Measurements from ENCODE around the gene KRT20. TPM values are rescaled to one million over a fixed set of nuclear protein-coding genes. Genes with fewer than 3 reads are reported as not detected.

The KRT20 gene
- total and polyA plus RNA-seq, 2 of the 13 experiments (the other 11 are each of a cell fraction or from before 2014, with no cell fraction given), result 0.13 to 0.20 TPM

GRCh38 chr17:40909351-40909750 is 24.3 kb upstream of the KRT20 start (continued):
- TF ChIP-seq, protein P1, sequence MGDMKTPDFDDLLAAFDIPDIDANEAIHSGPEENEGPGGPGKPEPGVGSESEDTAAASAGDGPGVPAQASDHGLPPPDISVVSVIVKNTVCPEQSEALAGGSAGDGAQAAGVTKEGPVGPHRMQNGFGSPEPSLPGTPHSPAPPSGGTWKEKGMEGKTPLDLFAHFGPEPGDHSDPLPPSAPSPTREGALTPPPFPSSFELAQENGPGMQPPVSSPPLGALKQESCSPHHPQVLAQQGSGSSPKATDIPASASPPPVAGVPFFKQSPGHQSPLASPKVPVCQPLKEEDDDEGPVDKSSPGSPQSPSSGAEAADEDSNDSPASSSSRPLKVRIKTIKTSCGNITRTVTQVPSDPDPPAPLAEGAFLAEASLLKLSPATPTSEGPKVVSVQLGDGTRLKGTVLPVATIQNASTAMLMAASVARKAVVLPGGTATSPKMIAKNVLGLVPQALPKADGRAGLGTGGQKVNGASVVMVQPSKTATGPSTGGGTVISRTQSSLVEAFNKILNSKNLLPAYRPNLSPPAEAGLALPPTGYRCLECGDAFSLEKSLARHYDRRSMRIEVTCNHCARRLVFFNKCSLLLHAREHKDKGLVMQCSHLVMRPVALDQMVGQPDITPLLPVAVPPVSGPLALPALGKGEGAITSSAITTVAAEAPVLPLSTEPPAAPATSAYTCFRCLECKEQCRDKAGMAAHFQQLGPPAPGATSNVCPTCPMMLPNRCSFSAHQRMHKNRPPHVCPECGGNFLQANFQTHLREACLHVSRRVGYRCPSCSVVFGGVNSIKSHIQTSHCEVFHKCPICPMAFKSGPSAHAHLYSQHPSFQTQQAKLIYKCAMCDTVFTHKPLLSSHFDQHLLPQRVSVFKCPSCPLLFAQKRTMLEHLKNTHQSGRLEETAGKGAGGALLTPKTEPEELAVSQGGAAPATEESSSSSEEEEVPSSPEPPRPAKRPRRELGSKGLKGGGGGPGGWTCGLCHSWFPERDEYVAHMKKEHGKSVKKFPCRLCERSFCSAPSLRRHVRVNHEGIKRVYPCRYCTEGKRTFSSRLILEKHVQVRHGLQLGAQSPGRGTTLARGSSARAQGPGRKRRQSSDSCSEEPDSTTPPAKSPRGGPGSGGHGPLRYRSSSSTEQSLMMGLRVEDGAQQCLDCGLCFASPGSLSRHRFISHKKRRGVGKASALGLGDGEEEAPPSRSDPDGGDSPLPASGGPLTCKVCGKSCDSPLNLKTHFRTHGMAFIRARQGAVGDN (CRISPR knock-in tag; IDR thresholded peaks at IDR 0.05), result no peak
- peak; percentile 53; the same call in 1 of the 2 replicates for TF ChIP-seq SALL1 (CRISPR knock-in tag; IDR thresholded peaks at IDR 0.05)
- TF ChIP-seq, protein P2, sequence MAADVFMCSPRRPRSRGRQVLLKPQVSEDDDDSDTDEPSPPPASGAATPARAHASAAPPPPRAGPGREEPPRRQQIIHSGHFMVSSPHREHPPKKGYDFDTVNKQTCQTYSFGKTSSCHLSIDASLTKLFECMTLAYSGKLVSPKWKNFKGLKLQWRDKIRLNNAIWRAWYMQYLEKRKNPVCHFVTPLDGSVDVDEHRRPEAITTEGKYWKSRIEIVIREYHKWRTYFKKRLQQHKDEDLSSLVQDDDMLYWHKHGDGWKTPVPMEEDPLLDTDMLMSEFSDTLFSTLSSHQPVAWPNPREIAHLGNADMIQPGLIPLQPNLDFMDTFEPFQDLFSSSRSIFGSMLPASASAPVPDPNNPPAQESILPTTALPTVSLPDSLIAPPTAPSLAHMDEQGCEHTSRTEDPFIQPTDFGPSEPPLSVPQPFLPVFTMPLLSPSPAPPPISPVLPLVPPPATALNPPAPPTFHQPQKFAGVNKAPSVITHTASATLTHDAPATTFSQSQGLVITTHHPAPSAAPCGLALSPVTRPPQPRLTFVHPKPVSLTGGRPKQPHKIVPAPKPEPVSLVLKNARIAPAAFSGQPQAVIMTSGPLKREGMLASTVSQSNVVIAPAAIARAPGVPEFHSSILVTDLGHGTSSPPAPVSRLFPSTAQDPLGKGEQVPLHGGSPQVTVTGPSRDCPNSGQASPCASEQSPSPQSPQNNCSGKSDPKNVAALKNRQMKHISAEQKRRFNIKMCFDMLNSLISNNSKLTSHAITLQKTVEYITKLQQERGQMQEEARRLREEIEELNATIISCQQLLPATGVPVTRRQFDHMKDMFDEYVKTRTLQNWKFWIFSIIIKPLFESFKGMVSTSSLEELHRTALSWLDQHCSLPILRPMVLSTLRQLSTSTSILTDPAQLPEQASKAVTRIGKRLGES (CRISPR knock-in tag; IDR thresholded peaks at IDR 0.05; ENCODE audit: borderline replicate concordance), result no peak
- no peak for TF ChIP-seq ZNF747 (CRISPR knock-in tag; IDR thresholded peaks at IDR 0.05; ENCODE audit: borderline replicate concordance)
- no peak for TF ChIP-seq MED1 (CRISPR knock-in tag; IDR thresholded peaks at IDR 0.05)
- no peak for TF ChIP-seq GABPA (IDR thresholded peaks at IDR 0.05; ENCODE audit: low read depth, low read length)
- TF ChIP-seq GABPA (CRISPR knock-in tag; IDR thresholded peaks at IDR 0.05; ENCODE audit: low read depth), result peak; percentile 25; the same call in 1 of the 2 replicates
- no peak for TF ChIP-seq ZNF629 (CRISPR knock-in tag; conservative IDR thresholded peaks at IDR 0.05)
- 0 out of 2 replicates have a peak, but pooled peaks have one; percentile 25 for TF ChIP-seq PITX1 (CRISPR knock-in tag; IDR thresholded peaks at IDR 0.05)
- TF ChIP-seq SIN3B (IDR thresholded peaks at IDR 0.05; ENCODE audit: low read length), result 0 out of 2 replicates have a peak, but pooled peaks have one; percentile 39
- TF ChIP-seq ZNF709 (CRISPR knock-in tag; IDR thresholded peaks at IDR 0.05), result no peak
- TF ChIP-seq MLLT10 (CRISPR knock-in tag; IDR thresholded peaks at IDR 0.05), result no peak
- no peak for TF ChIP-seq ZNF510 (CRISPR knock-in tag; IDR thresholded peaks at IDR 0.05; ENCODE audit: low read depth)
- no peak for TF ChIP-seq ZSCAN29 (CRISPR knock-in tag; conservative IDR thresholded peaks at IDR 0.05)
- TF ChIP-seq HES4 (CRISPR knock-in tag; IDR thresholded peaks at IDR 0.05; ENCODE audit: borderline replicate concordance), result no peak
- TF ChIP-seq, protein P3, sequence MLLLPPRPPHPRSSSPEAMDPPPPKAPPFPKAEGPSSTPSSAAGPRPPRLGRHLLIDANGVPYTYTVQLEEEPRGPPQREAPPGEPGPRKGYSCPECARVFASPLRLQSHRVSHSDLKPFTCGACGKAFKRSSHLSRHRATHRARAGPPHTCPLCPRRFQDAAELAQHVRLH (CRISPR knock-in tag; IDR thresholded peaks at IDR 0.05; ENCODE audit: borderline replicate concordance, low read depth), result no peak
- TF ChIP-seq U2AF1 (optimal IDR thresholded peaks at IDR 0.05; ENCODE audit: low read depth, low read length), result no peak
- no peak for TF ChIP-seq ZBTB14 (CRISPR knock-in tag; IDR thresholded peaks at IDR 0.05)

Data from HepG2 (cell line).